Nephron progenitor cell (in vitro differentiated cells): ENCODE data around the gene RBKS.

Source experiments
- DNase-seq: peaks from one replicate; pipeline ENCODE4 v3.0.0; 2021
- H3K27ac Mint-ChIP-seq: 2 replicates; pipeline ENCODE4 v1.8.0; 2021; ENCODE audit warnings: mild to moderate bottlenecking, moderate library complexity, mixed read lengths
- H3K27me3 Mint-ChIP-seq: 2 replicates; pipeline ENCODE4 v1.8.0; 2021; ENCODE audit warnings: mild to moderate bottlenecking, low read depth, mixed read lengths; ENCODE audit not compliant: poor library complexity
- H3K36me3 Mint-ChIP-seq: 2 replicates; pipeline ENCODE4 v1.8.0; 2021; ENCODE audit warnings: low read depth, mixed read lengths
- H3K4me1 Mint-ChIP-seq: 2 replicates; pipeline ENCODE4 v1.8.0; 2021; ENCODE audit warnings: mixed read lengths
- H3K4me3 Mint-ChIP-seq: 2 replicates; pipeline ENCODE4 v1.8.0; 2021; ENCODE audit warnings: mild to moderate bottlenecking, moderate library complexity, mixed read lengths
- H3K9me3 Mint-ChIP-seq: 2 replicates; pipeline ENCODE4 v1.8.0; 2021; ENCODE audit warnings: mild to moderate bottlenecking, moderate library complexity, mixed read lengths
- TF ChIP-seq, protein P1 (sequence below): fragments of 200-600 bp; sonication (generic); IDR thresholded peaks from 2 replicates; pipeline ENCODE4 v1.5.0; 2021; ENCODE audit warnings: antibody characterized with exemption

Gene RBKS

DNA sequence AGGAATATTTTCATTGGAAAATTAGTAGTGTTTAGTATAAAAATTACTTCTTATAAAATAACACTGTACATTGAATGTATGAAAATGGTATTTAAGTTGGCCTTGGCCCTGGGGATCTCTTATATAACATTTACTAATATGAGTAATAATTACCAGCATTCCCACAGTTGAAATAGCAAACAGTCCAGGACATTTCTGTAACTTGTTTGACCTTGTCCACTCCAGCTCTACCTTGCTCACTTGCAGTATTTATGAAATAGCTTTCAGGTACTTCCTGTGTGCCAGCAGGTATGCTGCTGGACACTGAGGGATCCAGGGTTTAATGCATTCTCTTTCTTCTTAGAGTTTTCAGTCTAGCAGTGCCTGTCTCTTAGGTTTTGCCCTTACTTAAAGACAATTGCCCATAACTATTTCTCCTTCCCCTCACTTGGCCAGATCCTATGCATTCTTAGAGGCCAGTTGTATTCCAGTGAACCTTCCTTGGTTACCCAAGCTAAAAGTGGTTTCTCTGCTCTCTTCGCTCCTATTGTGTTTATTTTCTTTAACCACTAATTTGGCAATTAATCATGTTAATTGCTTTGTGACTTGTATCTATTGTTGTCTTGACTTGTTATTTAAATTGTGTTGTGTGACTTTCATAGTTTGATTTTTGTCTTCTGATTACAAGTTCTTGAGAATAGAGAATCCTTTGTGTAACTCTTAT, 26.3 kb upstream of the RBKS start:
- Mint-ChIP-seq H3K4me1 (no peaks in the 10 kb centered on the region), H3K27me3 (no peaks in the 10 kb centered on the region), H3K9me3 (no peaks in the 10 kb centered on the region), H3K27ac (no peak overlapping the region), H3K36me3 (no peaks in the 10 kb centered on the region), H3K4me3 (no peak overlapping the region)
- TF ChIP-seq, protein P1, sequence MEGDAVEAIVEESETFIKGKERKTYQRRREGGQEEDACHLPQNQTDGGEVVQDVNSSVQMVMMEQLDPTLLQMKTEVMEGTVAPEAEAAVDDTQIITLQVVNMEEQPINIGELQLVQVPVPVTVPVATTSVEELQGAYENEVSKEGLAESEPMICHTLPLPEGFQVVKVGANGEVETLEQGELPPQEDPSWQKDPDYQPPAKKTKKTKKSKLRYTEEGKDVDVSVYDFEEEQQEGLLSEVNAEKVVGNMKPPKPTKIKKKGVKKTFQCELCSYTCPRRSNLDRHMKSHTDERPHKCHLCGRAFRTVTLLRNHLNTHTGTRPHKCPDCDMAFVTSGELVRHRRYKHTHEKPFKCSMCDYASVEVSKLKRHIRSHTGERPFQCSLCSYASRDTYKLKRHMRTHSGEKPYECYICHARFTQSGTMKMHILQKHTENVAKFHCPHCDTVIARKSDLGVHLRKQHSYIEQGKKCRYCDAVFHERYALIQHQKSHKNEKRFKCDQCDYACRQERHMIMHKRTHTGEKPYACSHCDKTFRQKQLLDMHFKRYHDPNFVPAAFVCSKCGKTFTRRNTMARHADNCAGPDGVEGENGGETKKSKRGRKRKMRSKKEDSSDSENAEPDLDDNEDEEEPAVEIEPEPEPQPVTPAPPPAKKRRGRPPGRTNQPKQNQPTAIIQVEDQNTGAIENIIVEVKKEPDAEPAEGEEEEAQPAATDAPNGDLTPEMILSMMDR: no peak
- DNase-seq: no peak

- H3K27ac Mint-ChIP-seq: no peak overlapping the region
- H3K4me3 Mint-ChIP-seq: no peak overlapping the region
- TF ChIP-seq, protein P1: no peak
- no peaks in the 10 kb centered on the region for H3K4me1 Mint-ChIP-seq
- peaks cover 3% of the 10 kb centered on the region for H3K36me3 Mint-ChIP-seq
- H3K27me3 Mint-ChIP-seq: peaks cover 1% of the 10 kb centered on the region
- no peak for DNase-seq
- H3K9me3 Mint-ChIP-seq: no peaks in the 10 kb centered on the region
Measured at GRCh38 chr2:27915874-27916273, 25.7 kb upstream of the RBKS start.

- DNase-seq: no peak
- TF ChIP-seq, protein P1: no peak
- Mint-ChIP-seq H3K4me1 (no peaks in the 10 kb centered on the region), H3K4me3 (no peak overlapping the region), H3K36me3 (peaks cover 4% of the 10 kb centered on the region), H3K27me3 (peaks cover 2% of the 10 kb centered on the region), H3K27ac (no peak overlapping the region), H3K9me3 (no peaks in the 10 kb centered on the region)
Measured at GRCh38 chr2:27915191-27915590, 25.0 kb upstream of the RBKS start.

DNA sequence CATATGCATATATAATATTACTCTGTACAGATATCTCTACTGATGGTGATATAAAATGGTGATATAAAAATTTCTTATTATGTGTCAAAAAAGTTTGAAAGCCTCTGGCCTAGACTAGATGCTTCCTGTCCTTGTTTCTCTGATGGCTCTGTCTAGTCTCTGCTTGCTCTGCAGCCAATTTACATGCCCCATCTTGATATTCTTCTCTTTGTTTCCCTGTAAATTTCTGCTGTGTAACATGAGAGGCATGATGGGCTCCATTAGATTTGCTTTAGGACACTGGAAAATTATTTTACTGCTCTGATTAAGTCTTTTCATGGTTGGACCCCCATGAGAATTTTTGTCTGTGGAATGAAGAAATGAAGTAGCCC, 24.6 kb upstream of the RBKS start:
- H3K36me3 Mint-ChIP-seq: peaks cover 4% of the 10 kb centered on the region

DNA sequence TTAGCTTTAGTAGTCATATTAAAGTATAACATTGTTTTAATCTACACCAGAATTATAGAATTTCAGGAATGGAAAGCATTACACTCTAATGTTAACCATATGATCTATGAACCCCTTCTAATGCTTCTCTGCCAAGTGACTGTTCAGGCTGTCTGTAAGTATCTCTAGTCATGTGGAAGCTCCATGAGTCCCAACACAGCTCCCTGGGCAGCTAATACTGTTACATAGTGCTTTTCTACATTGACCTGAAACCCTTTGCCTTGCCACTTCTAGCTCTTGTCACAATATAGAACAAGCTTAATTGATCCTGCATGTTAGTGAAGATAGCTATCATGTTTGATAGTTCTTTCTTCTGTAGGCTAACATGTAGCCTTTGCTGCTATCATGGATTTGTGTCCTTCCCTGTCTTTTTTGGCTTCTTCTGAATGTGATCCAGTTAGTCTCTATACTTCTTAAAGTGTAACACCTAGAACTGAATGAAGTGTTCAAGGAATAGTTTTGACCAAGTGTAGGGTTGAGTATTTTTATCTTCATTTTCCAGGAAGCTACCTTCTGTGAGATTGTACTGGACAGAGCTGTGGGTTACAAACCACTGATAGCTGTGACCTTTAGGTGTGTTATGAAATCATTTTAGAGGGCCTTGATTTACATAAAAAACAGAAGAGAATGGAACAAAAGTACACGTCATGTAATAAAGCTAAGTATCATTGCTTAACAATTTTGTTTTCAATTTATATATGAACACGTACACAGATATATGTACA, 24.0 kb upstream of the RBKS start:
- peaks cover 4% of the 10 kb centered on the region for H3K36me3 Mint-ChIP-seq
- H3K27ac Mint-ChIP-seq: no peak overlapping the region
- DNase-seq: no peak
- H3K4me3 Mint-ChIP-seq: no peak overlapping the region
- TF ChIP-seq, protein P1: no peak
- H3K27me3 Mint-ChIP-seq: peaks cover 2% of the 10 kb centered on the region
- no peaks in the 10 kb centered on the region for H3K4me1 Mint-ChIP-seq
- no peaks in the 10 kb centered on the region for H3K9me3 Mint-ChIP-seq

More for the DNA sequence above, 24.6 kb upstream of the RBKS start:
- no peak overlapping the region for H3K4me3 Mint-ChIP-seq
- TF ChIP-seq, protein P1: no peak
- no peaks in the 10 kb centered on the region for H3K9me3 Mint-ChIP-seq
- DNase-seq: no peak
- no peak overlapping the region for H3K27ac Mint-ChIP-seq
- H3K27me3 Mint-ChIP-seq: peaks cover 2% of the 10 kb centered on the region
- no peaks in the 10 kb centered on the region for H3K4me1 Mint-ChIP-seq

GRCh38 chr2:27912512-27912911, 22.3 kb upstream of the RBKS start:
- Mint-ChIP-seq H3K9me3 (no peaks in the 10 kb centered on the region), H3K36me3 (peaks cover 7% of the 10 kb centered on the region), H3K4me3 (no peak overlapping the region), H3K27ac (no peak overlapping the region), H3K4me1 (no peaks in the 10 kb centered on the region), H3K27me3 (peaks cover 2% of the 10 kb centered on the region)
- no peak for DNase-seq
- TF ChIP-seq, protein P1: no peak
